Right lobe of liver (tissue), 6 donors: ENCODE measurements around the gene ZNF367. TPM values are rescaled to one million over a fixed set of nuclear protein-coding genes. Genes with fewer than 3 reads are reported as not detected.

ENCODE experiments used
- ATAC-seq, 4 donors: fragments of 200-7000 bp; cut with Tn5 transposase; one replicate each; pipeline ENCODE4 v1.9.1; 2020; ENCODE audit warnings: mild to moderate bottlenecking in 4 of 4, moderate library complexity in 4 of 4
- DNase-seq, 3 donors: peaks; one replicate each; pipeline ENCODE4 v3.0.0-alpha.2; 2020
- H3K27ac ChIP-seq, 3 donors: fragments of 200-600 bp; one replicate each; pipeline ENCODE4 v1.8.0; 2022
- H3K27me3 ChIP-seq, 2 donors: fragments of 200-600 bp; one replicate each; pipeline ENCODE4 v1.8.0; 2022
- H3K36me3 ChIP-seq, 4 donors: fragments of 200-600 bp; sonication (generic) in 1 of 4; one replicate each; pipeline versions ENCODE4 v1.5.1 to v1.8.0; 2017 to 2022; ENCODE audit warnings: control low read depth in 1 of 4
- H3K4me1 ChIP-seq, 4 donors: fragments of 200-600 bp; sonication (generic) in 1 of 4; one replicate each; pipeline versions ENCODE4 v1.5.1 to v1.8.0; 2017 to 2022; ENCODE audit warnings: control low read depth in 1 of 4
- H3K4me3 ChIP-seq, 3 donors: fragments of 200-600 bp; one replicate each; pipeline ENCODE4 v1.8.0; 2022
- H3K9me3 ChIP-seq, 4 donors: fragments of 200-600 bp; sonication (generic) in 1 of 4; one replicate each; pipeline versions ENCODE4 v1.5.1 to v1.8.0; 2017 to 2022; ENCODE audit warnings: control low read depth in 1 of 4
- POLR2A ChIP-seq: fragments of 450-650 bp; IDR thresholded peaks from one replicate; pipeline ENCODE4 v1.6.1; 2017; ENCODE audit warnings: antibody characterized with exemption, mild to moderate bottlenecking
- WGBS: methylation state at CpG from one replicate; pipeline ENCODE4 v1.1.6; 2018; ENCODE audit warnings: low coverage, low lambda C conversion rate; ENCODE audit not compliant: insufficient coverage; ENCODE audit errors: missing lambda C conversion rate; 5-methylcytosine and 5-hydroxymethylcytosine counted together
- intact Hi-C, 2 donors: fragments of 100-400 bp; cut with DNase I; formaldehyde crosslinking; loops; one replicate each; pipeline versions ENCODE4 v1.11.2 to v1.14.1; 2022
- total RNA-seq, 6 experiments: library from RNA; depleted of rRNA in 2 of 6; stranded (reverse); fragments of >200 nt in 2 of 6; fragmentation: NEBNext Ultra II Directional in 3 of 6; extraction: Animal tissue kit (Norgen Biotek cat#: 25700) in 3 of 6; gene quantifications; one replicate each; pipeline versions ENCODE4 v1.1.0 to v1.2.4, GENCODE V29; 2016 to 2023
- TF ChIP-seq, protein P1 (sequence below), 4 donors: fragments of 200-600 bp in 3 of 4; fragments of 450-650 bp in 1 of 4; IDR thresholded peaks; one replicate each; pipeline versions ENCODE4 v1.5.1 to v1.8.0; 2016 to 2022; ENCODE audit warnings: antibody characterized with exemption in 4 of 4, mild to moderate bottlenecking in 2 of 4
- donor health status: DM: no; HTN: yes; CAD: no.
- donor health status: DM: no; HTN: no; CAD: no.
- donor health status: DM: no; HTN: no; CAD: no.
- donor health status: DM: no; HTN: yes; CAD: no.
- donor health status: DM: no; HTN: yes; CAD: no.

The ZNF367 gene
- total RNA-seq, 6 experiments from 2014 or later = 0.73 to 9.2 (median 2.6) TPM

DNA sequence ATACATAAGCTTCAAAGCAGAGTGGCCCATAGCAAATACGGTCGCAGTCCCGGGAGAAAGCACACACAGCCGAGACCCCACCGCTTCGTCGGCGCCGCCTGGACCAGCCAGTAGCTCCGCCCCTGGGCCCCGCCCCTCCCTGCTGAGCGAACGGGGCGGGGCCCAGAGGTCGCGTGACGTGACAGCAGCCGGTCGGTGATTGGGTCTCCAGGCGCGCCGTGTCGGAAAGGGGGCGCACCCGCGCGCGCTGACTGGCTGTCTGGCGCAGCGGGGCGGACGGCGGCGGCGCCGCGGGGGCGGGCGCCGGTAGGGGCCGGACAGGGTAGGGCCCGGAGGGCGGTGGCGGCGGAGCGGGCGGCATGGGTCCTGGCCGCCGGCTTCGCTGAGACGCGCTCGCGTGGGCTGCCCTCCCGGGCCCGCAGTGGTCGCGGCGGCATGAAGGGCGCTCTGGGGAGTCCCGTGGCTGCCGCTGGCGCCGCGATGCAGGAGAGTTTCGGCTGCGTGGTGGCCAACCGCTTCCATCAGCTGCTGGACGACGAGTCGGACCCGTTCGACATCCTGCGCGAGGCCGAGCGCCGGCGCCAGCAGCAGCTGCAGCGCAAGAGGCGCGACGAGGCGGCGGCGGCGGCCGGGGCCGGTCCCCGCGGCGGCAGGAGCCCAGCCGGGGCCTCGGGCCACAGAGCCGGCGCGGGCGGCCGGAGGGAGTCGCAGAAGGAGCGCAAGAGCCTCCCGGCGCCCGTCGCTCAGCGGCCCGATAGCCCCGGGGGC is 31.9 kb upstream of the ZNF367 start, which contains the start of gene HABP4:
Gene HABP4 (plus strand): TSS at position 325 of the 768 bp plus-strand sequence. CDS start 111 bp downstream, at position 436.
- Histone ChIP-seq H3K27me3 (no peaks in the 10 kb centered on the region), H3K27ac (peak within 1 kb of the TSS in 1 of 3 donors; percentile 61), H3K36me3 (no peaks in the 10 kb centered on the region), H3K4me1 (peaks cover 0 to 9% (median 3%) of the 10 kb centered on the region in 4 donors), H3K9me3 (no peaks in the 10 kb centered on the region), H3K4me3 (peak within 1 kb of the TSS; percentile 56 to 72 (median 60))
- intact Hi-C loops = loop anchor here (10.0 kb wide), 2 partner anchors 125 to 215 kb away; no protein-coding TSS in a partner anchor
- 3% methylated on average over 8 of the region's 108 CpGs for WGBS
- DNase-seq (peak; percentile 97 to 98 (median 97)), ATAC-seq (peak; percentile 98 to 100 (median 99))
- peak; percentile 91 for TF ChIP-seq POLR2A
- TF ChIP-seq, protein P1, sequence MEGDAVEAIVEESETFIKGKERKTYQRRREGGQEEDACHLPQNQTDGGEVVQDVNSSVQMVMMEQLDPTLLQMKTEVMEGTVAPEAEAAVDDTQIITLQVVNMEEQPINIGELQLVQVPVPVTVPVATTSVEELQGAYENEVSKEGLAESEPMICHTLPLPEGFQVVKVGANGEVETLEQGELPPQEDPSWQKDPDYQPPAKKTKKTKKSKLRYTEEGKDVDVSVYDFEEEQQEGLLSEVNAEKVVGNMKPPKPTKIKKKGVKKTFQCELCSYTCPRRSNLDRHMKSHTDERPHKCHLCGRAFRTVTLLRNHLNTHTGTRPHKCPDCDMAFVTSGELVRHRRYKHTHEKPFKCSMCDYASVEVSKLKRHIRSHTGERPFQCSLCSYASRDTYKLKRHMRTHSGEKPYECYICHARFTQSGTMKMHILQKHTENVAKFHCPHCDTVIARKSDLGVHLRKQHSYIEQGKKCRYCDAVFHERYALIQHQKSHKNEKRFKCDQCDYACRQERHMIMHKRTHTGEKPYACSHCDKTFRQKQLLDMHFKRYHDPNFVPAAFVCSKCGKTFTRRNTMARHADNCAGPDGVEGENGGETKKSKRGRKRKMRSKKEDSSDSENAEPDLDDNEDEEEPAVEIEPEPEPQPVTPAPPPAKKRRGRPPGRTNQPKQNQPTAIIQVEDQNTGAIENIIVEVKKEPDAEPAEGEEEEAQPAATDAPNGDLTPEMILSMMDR (IDR thresholded peaks at IDR 0.05) = peak in 2 of 4 donors; percentile 24 to 43

DNA sequence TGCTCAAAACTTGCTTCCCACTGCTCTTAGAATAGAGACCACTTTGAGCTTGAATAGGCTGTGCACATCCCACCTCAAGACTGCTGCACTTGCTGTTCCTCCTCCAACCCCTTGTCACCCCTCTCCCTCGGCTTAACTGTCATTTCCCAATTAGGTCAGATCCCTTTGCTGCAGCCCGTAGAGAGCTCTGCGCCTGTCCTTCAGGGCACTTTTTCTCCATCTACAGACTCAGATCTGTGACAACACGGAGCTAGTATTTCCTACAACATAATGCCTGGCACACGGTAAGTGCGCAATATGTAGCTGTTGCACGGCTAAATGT is 31.3 kb upstream of the ZNF367 start:
- TF ChIP-seq POLR2A = no peak
- TF ChIP-seq, protein P1 (IDR thresholded peaks at IDR 0.05) = no peak
- H3K27me3 ChIP-seq = no peaks in the 10 kb centered on the region
- peak overlapping the region; percentile 39 to 72 (median 42) for H3K4me3 ChIP-seq
- DNase-seq (no peak), ATAC-seq (peak; percentile 24 to 37 (median 32))
- peaks cover 0 to 9% (median 3%) of the 10 kb centered on the region in 4 donors for H3K4me1 ChIP-seq
- H3K27ac ChIP-seq = peak overlapping the region in 1 of 3 donors; percentile 18
- no peaks in the 10 kb centered on the region for H3K36me3 ChIP-seq
- no peaks in the 10 kb centered on the region for H3K9me3 ChIP-seq
- 0% methylated on average over 7 of the region's 7 CpGs for WGBS
- intact Hi-C loops = loop anchor here (10.0 kb wide), 2 partner anchors 125 to 215 kb away; no protein-coding TSS in a partner anchor

- Histone ChIP-seq H3K36me3 (no peaks in the 10 kb centered on the region), H3K4me1 (peaks cover 0 to 9% (median 3%) of the 10 kb centered on the region in 4 donors), H3K27me3 (no peaks in the 10 kb centered on the region), H3K4me3 (no peak overlapping the region), H3K9me3 (no peaks in the 10 kb centered on the region), H3K27ac (no peak overlapping the region)
- DNase-seq (no peak), ATAC-seq (no peak)
- TF ChIP-seq, protein P1 (IDR thresholded peaks at IDR 0.05) = no peak
- no peak for TF ChIP-seq POLR2A
- intact Hi-C loops = loop anchor here (10.0 kb wide), 2 partner anchors 124 to 216 kb away; no protein-coding TSS in a partner anchor
- WGBS = 85% methylated on average over 1 of the region's 11 CpGs
Observed at GRCh38 chr9:96448546-96449170, 30.5 kb upstream of the ZNF367 start.

DNA sequence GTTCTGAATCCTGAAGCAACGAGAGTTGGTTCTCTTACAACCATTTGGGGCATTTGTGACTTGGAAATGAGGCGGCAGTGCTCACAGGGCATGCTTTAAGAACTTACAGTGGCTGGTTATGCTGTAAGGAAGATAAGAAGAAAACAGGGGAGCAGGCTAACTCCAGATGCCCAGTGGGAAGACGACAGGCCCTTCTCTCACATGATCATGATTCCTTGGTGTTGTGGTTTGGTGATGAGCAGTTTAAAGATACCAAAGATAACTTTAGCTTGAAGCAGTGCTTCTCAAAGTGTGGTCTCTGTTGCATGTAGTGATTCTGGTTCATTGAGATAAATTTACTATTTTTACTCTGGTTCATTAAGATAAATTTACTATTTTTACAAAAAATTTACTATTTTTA is 29.2 kb upstream of the ZNF367 start:
- ATAC-seq (no peak), DNase-seq (no peak)
- Histone ChIP-seq H3K4me3 (no peak overlapping the region), H3K4me1 (peaks cover 0 to 9% (median 3%) of the 10 kb centered on the region in 4 donors), H3K9me3 (no peaks in the 10 kb centered on the region), H3K36me3 (no peaks in the 10 kb centered on the region), H3K27ac (no peak overlapping the region), H3K27me3 (no peaks in the 10 kb centered on the region)
- TF ChIP-seq POLR2A = no peak
- intact Hi-C loops = loop anchor here (10.0 kb wide), 2 partner anchors 123 to 217 kb away; no protein-coding TSS in a partner anchor
- WGBS = 73% methylated on average over 3 of the region's 3 CpGs

DNA sequence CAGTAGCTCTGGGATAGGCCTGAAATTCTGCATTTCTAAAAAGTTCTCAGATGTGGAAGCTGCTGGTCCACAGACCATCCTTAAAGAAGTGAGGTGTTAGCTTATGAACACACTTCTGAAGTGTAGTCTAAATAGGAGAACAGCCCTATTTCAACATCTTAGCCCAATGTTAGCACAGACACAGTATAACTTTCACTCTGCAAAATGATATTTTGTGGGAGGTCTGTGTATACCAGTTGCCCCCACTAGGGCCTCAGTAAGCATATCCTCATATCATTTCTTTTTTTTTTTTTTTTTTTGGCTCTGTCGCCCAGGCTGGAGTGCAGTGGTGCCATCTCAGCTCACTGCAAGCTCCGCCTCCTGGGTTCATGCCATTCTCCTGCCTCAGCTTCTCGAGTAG is 24.3 kb upstream of the ZNF367 start:
- Histone ChIP-seq H3K36me3 (no peaks in the 10 kb centered on the region), H3K27me3 (no peaks in the 10 kb centered on the region), H3K9me3 (no peaks in the 10 kb centered on the region), H3K4me1 (no peaks in the 10 kb centered on the region), H3K27ac (no peak overlapping the region), H3K4me3 (no peak overlapping the region)
- intact Hi-C loops = loop anchor here (5.0 to 10.0 kb wide), 3 partner anchors 118 to 225 kb away; no protein-coding TSS in a partner anchor
- no peak for DNase-seq
- no peak for ATAC-seq
- 68% methylated on average over 3 of the region's 3 CpGs for WGBS
- no peak for TF ChIP-seq POLR2A
- TF ChIP-seq, protein P1 (IDR thresholded peaks at IDR 0.05) = no peak
